Bronchial smooth muscle cell (primary cell): ENCODE measurements around the gene MORC3. TPM values are rescaled to one million over a fixed set of nuclear protein-coding genes. Genes with fewer than 3 reads are reported as not detected.

Experiments
- total RNA-seq: library from RNA; depleted of rRNA; stranded (reverse); fragments of >200 nt; gene quantifications from 2 replicates; pipeline ENCODE4 v1.2.1, GENCODE V29; 2014

The MORC3 gene, protein sequence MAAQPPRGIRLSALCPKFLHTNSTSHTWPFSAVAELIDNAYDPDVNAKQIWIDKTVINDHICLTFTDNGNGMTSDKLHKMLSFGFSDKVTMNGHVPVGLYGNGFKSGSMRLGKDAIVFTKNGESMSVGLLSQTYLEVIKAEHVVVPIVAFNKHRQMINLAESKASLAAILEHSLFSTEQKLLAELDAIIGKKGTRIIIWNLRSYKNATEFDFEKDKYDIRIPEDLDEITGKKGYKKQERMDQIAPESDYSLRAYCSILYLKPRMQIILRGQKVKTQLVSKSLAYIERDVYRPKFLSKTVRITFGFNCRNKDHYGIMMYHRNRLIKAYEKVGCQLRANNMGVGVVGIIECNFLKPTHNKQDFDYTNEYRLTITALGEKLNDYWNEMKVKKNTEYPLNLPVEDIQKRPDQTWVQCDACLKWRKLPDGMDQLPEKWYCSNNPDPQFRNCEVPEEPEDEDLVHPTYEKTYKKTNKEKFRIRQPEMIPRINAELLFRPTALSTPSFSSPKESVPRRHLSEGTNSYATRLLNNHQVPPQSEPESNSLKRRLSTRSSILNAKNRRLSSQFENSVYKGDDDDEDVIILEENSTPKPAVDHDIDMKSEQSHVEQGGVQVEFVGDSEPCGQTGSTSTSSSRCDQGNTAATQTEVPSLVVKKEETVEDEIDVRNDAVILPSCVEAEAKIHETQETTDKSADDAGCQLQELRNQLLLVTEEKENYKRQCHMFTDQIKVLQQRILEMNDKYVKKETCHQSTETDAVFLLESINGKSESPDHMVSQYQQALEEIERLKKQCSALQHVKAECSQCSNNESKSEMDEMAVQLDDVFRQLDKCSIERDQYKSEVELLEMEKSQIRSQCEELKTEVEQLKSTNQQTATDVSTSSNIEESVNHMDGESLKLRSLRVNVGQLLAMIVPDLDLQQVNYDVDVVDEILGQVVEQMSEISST
- 29.8 and 34.8 TPM in 2 replicates for total RNA-seq

DNA sequence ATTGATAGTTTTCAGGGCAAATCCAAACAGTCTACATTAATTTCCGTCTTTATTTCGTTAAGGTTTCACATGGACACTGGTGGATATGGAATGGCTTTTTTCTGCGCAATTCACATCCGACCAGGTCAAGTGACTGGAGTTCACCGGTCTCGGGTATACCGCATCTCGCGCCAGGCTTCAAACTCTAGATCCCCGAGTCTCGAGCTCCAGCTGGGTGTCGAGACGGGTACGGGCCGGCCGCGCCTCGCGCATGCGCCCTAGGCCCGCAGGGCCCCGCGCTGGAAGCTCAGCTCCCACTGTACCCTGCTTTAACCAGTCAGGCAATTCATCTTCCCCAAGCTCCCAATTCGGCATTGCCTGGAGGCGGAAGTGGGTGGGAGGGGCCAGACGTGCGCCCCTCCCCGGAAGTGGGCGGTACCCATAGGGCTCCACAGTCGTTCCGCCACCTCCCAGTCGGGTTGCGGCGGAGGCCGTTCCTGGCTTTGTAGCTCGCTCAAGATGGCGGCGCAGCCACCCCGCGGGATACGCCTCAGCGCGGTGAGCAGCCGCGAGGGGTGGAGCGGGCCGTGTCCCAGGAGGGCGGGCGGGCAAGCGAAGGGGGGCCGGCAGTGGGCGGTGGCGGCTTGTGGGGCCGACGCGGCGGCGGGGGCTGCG lies at the start of gene MORC3:
TSS of gene MORC3 (plus strand) at position 431 of the 654 bp plus-strand sequence. CDS start at position 499, 68 bp downstream.

GRCh38 chr21:36385233-36386030 lies 65.4 kb downstream of the MORC3 start, which contains the start of gene CHAF1B:
Gene CHAF1B, plus strand, starts transcription at chr21:36385392. Its CDS starts 745 bp downstream, at chr21:36386137.

Other genes starting within 250 kb of the MORC3 start
- gene CBR3, start 185.1 kb upstream of the MORC3 start, total RNA-seq = 21.6 and 52.6 TPM in 2 replicates
- 2.1 and 2.5 TPM in 2 replicates for gene DOP1B, start 163.4 kb upstream of the MORC3 start, total RNA-seq
- 0.60 and 0.95 TPM in 2 replicates for gene CHAF1B, start 65.2 kb downstream of the MORC3 start, total RNA-seq
- gene CLDN14, start 159.9 kb downstream of the MORC3 start, total RNA-seq = not detected in 2 replicates